Measurements from ENCODE around the gene GANC.

- TF ChIP-seq EZH2phosphoT487 (IDR thresholded peaks at IDR 0.05; ENCODE audit: borderline replicate concordance, low read depth, low read length) = no peak
- TF ChIP-seq, protein P1, sequence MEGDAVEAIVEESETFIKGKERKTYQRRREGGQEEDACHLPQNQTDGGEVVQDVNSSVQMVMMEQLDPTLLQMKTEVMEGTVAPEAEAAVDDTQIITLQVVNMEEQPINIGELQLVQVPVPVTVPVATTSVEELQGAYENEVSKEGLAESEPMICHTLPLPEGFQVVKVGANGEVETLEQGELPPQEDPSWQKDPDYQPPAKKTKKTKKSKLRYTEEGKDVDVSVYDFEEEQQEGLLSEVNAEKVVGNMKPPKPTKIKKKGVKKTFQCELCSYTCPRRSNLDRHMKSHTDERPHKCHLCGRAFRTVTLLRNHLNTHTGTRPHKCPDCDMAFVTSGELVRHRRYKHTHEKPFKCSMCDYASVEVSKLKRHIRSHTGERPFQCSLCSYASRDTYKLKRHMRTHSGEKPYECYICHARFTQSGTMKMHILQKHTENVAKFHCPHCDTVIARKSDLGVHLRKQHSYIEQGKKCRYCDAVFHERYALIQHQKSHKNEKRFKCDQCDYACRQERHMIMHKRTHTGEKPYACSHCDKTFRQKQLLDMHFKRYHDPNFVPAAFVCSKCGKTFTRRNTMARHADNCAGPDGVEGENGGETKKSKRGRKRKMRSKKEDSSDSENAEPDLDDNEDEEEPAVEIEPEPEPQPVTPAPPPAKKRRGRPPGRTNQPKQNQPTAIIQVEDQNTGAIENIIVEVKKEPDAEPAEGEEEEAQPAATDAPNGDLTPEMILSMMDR (conservative IDR thresholded peaks at IDR 0.05; ENCODE audit: low read length) = no peak
Observed at GRCh38 chr15:42363942-42364341, 90.9 kb downstream of the GANC start.
